Thyroid gland (tissue), 4 donors: Measurements from ENCODE around the gene TNPO1.

Experiments
- POLR2A ChIP-seq, 2 donors: fragments of 450-650 bp; IDR thresholded peaks; one replicate each; pipeline ENCODE4 v1.6.1; 2017; ENCODE audit warnings: antibody characterized with exemption in 2 of 2, mild to moderate bottlenecking in 2 of 2, moderate library complexity in 1 of 2
- TF ChIP-seq, protein P1 (sequence below), 6 experiments: fragments of 200-600 bp in 3 of 6; fragments of 450-650 bp in 3 of 6; sonication (generic) in 3 of 6; IDR thresholded peaks; one replicate each; pipeline ENCODE4 v1.5.1; 2016 to 2019; ENCODE audit warnings: antibody characterized with exemption in 6 of 6, mild to moderate bottlenecking in 2 of 6, inconsistent platforms in 1 of 6, moderate library complexity in 1 of 6

DNA sequence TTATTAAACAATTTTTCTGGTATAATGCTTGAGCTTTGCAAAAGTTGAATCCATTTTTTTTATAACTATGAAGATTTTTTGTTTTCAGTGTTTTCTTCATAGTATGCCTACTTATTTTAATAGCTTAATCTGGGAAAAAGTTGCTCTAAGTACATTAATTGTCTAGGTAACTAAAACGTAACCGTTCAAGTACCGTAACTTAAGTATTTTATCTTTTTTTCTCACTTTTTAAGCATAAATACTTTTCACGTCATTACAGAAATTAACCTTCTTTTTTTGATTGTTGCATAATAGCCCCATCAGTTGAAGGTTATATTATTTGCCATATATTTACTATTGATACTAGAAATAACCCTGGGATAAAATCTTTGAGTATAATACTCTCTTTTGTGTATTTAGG, 15.2 kb downstream of the TNPO1 start:
- TF ChIP-seq, protein P1, sequence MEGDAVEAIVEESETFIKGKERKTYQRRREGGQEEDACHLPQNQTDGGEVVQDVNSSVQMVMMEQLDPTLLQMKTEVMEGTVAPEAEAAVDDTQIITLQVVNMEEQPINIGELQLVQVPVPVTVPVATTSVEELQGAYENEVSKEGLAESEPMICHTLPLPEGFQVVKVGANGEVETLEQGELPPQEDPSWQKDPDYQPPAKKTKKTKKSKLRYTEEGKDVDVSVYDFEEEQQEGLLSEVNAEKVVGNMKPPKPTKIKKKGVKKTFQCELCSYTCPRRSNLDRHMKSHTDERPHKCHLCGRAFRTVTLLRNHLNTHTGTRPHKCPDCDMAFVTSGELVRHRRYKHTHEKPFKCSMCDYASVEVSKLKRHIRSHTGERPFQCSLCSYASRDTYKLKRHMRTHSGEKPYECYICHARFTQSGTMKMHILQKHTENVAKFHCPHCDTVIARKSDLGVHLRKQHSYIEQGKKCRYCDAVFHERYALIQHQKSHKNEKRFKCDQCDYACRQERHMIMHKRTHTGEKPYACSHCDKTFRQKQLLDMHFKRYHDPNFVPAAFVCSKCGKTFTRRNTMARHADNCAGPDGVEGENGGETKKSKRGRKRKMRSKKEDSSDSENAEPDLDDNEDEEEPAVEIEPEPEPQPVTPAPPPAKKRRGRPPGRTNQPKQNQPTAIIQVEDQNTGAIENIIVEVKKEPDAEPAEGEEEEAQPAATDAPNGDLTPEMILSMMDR (IDR thresholded peaks at IDR 0.05) = no peak
- TF ChIP-seq POLR2A (IDR thresholded peaks at IDR 0.05) = no peak
